ENCODE data around the gene AHCYL1. TPM values are rescaled to one million over a fixed set of nuclear protein-coding genes. Genes with fewer than 3 reads are reported as not detected.

The AHCYL1 gene
- total and polyA plus RNA-seq, 10 of the 15 experiments (the other 5 are each of a cell fraction or from before 2014, with no cell fraction given) = 24.7 to 73.6 (median 46.8) TPM

- Histone ChIP-seq H2AFZ (ENCODE audit: control insufficient read depth, low read depth, low read length) (peak overlapping the region; percentile 38), H3K4me2 (ENCODE audit: control insufficient read depth, insufficient read depth) (peak overlapping the region; percentile 86), H4K20me1 (ENCODE audit: control insufficient read depth, insufficient read depth) (no peaks in the 10 kb centered on the region), H3K9me3 (replicated peaks; ENCODE audit: control insufficient read depth, insufficient read depth, low read length) (no peaks in the 10 kb centered on the region), H3K4me3 (no peak overlapping the region), H3K4me1 (ENCODE audit: control insufficient read depth, insufficient read depth, low read length) (peaks cover 27% of the 10 kb centered on the region), H3K36me3 (ENCODE audit: control insufficient read depth in 2 of 2, insufficient read depth in 2 of 2, low read length in 1 of 2) (peaks cover 4 to 27% of the 10 kb centered on the region in 2 experiments; a peak in 3 of 4 replicates), H3K27ac (ENCODE audit: control insufficient read depth, insufficient read depth) (peak overlapping the region; percentile 34), H3K27me3 (replicated peaks in 1 of 2; ENCODE audit: control insufficient read depth in 2 of 2, insufficient read depth in 2 of 2, low read length in 1 of 2) (no peaks in the 10 kb centered on the region), H3K9ac (ENCODE audit: control insufficient read depth, insufficient read depth, low read length) (peak overlapping the region; percentile 3; the same call in 1 of the 2 replicates), H3K79me2 (ENCODE audit: control insufficient read depth, insufficient read depth, low read length) (no peaks in the 10 kb centered on the region; the same call in 1 of the 2 replicates)
- TSS peak; percentile 45 for BruUV-seq (replicated peaks)
- WGBS (ENCODE audit: insufficient coverage, insufficient replicate concordance, low lambda C conversion rate, missing lambda C conversion rate) = 3% methylated on average over 2 of the region's 2 CpGs
- FAIRE-seq = peak; percentile 97
- ChIA-PET POLR2A (interaction anchor here (0.6 to 2.7 kb wide), 7 partner anchors 9 to 491 kb away, joined by 3 to 28 read pairs (median 4); partner anchors contain the start of gene AHCYL1), RAD21 (ENCODE audit: unreplicated experiment) (interaction anchor here (0.8 to 3.9 kb wide), 8 partner anchors 14 to 465 kb away, joined by 3 to 94 read pairs (median 8); partner anchors contain the start of genes AHCYL1, GNAI3 and STRIP1), CTCF (interaction anchor here (0.7 to 9.5 kb wide), 29 partner anchors 9 to 466 kb away, joined by 3 to 200 read pairs (median 5); partner anchors contain the start of genes AHCYL1, AMPD2, GNAT2 and STRIP1), SMC1A (ENCODE audit: uncharacterized antibody, unreplicated experiment) (interaction anchor here (0.8 to 5.7 kb wide), 14 partner anchors 10 to 465 kb away, joined by 3 to 113 read pairs (median 4); partner anchors contain the start of gene AHCYL1)
- ATAC-seq = peak; percentile 99
- in situ Hi-C loops (cut with MboI) (no loop called here), intact Hi-C loops (cut with micrococcal nuclease; ENCODE audit: unreplicated experiment) (loop anchor here (1.0 kb wide), 3 partner anchors 23 to 234 kb away; partner anchors contain the start of genes AHCYL1 and STRIP1)
- TF ChIP-seq SMAD5 (IDR thresholded peaks at IDR 0.05; ENCODE audit: low read depth) (no peak), PBX3 (IDR thresholded peaks at IDR 0.05; ENCODE audit: insufficient replicate concordance, low read depth, low read length) (peak; percentile 78), CREB1 (IDR thresholded peaks at IDR 0.05; ENCODE audit: low read depth) (0 out of 2 replicates have a peak, but pooled peaks have one; percentile 14), RUNX3 (IDR thresholded peaks at IDR 0.05; ENCODE audit: low read length) (no peak; the same call in 1 of the 2 replicates), SMC3 (IDR thresholded peaks at IDR 0.05; ENCODE audit: borderline replicate concordance, low read length) (peak; percentile 72; the same call in 1 of the 2 replicates), STAT1 (conservative IDR thresholded peaks at IDR 0.05) (peak; percentile 64; the same call in 1 of the 2 replicates), TCF12 (IDR thresholded peaks at IDR 0.05; ENCODE audit: low read depth, low read length) (no peak), SPI1 (IDR thresholded peaks at IDR 0.05; ENCODE audit: borderline replicate concordance, insufficient read depth, low read depth, low read length) (0 out of 2 replicates have a peak, but pooled peaks have one; percentile 6), JUND (IDR thresholded peaks at IDR 0.05; ENCODE audit: low read depth, low read length) (no peak), CTCF (IDR thresholded peaks at IDR 0.05 in 2 of 3, conservative IDR thresholded peaks at IDR 0.05 in 1 of 3; ENCODE audit: control insufficient read depth in 2 of 3, extremely low read depth in 1 of 3, insufficient read depth in 1 of 3, low read depth in 3 of 3, low read length in 3 of 3) (peak; percentile 68 to 89 (median 74)), RAD21 (IDR thresholded peaks at IDR 0.05; ENCODE audit: insufficient read depth, low read depth, low read length) (peak; percentile 75), IRF4 (IDR thresholded peaks at IDR 0.05; ENCODE audit: low read depth, low read length) (0 out of 2 replicates have a peak, but pooled peaks have one; percentile 16), FOXM1 (IDR thresholded peaks at IDR 0.05; ENCODE audit: low read depth, low read length) (0 out of 2 replicates have a peak, but pooled peaks have one; percentile 17), PKNOX1 (IDR thresholded peaks at IDR 0.05) (peak; percentile 95), MXI1 (IDR thresholded peaks at IDR 0.05; ENCODE audit: low read depth, low read length) (peak; percentile 62; the same call in 1 of the 2 replicates), KDM1A (IDR thresholded peaks at IDR 0.05; ENCODE audit: borderline replicate concordance) (no peak), HDGF (IDR thresholded peaks at IDR 0.05) (peak; percentile 64; the same call in 1 of the 2 replicates), NBN (IDR thresholded peaks at IDR 0.05) (0 out of 2 replicates have a peak, but pooled peaks have one; percentile 38), CREM (IDR thresholded peaks at IDR 0.05; ENCODE audit: low read depth) (no peak), YY1 (IDR thresholded peaks at IDR 0.05; ENCODE audit: low read depth, low read length) (peak; percentile 66; the same call in 1 of the 2 replicates)
- peak; percentile 84 for DNase-seq (ENCODE audit: low read depth, low spot score)
These were observed 27.0 kb downstream of the AHCYL1 start for GRCh38 chr1:110011527-110012041.

Measured in GM12878 (cell line).